A549 (cell line): Measurements from ENCODE around the gene HOXA11. TPM values are rescaled to one million over a fixed set of nuclear protein-coding genes. Genes with fewer than 3 reads are reported as not detected.

ENCODE experiments used
- ATAC-seq, 2 experiments: fragments of 200-7000 bp in 1 of 2; fragments of >200 bp in 1 of 2; cut with Nextera tagmentation in 1 of 2; cut with Tn5 transposase in 1 of 2; 3 replicates each; pipeline versions ENCODE4 v1.8.0 to v1.9.1; 2018 to 2020; ENCODE audit warnings: mild to moderate bottlenecking in 1 of 2, moderate library complexity in 1 of 2
- CTCF ChIA-PET: fragments of 300-600 bp; sonication (Branson Sonifier 250); formaldehyde crosslinking; extraction: SDS; loops from one replicate; lab custom pipeline; 2021; ENCODE audit warnings: antibody characterized with exemption, inconsistent platforms; lab: Yijun Ruan, JAX
- POLR2A ChIA-PET: fragments of 350-600 bp; formaldehyde crosslinking; extraction: SDS; loops from one replicate; lab custom pipeline; 2021; ENCODE audit warnings: antibody characterized with exemption, inconsistent platforms; lab: Yijun Ruan, JAX
- DNase-seq, 2 experiments: peaks; one replicate each; pipeline versions ENCODE4 v3.0.0 to v3.0.0-alpha.2; 2011 to 2016; ENCODE audit warnings: low read depth in 1 of 2, low spot score in 1 of 2
- FAIRE-seq: peaks from 2 replicates; lab custom pipeline; 2011; peaks lifted over from hg19 to GRCh38; lab: Jason Lieb, UNC
- H3K27ac ChIP-seq, 2 experiments: fragments of >200 bp; sonication (Bioruptor Twin); formaldehyde crosslinking; 3 replicates each; pipeline ENCODE4 v1.5.1; 2016 to 2017
- H3K4me1 ChIP-seq: fragments of >200 bp; sonication (Bioruptor Twin); formaldehyde crosslinking; 3 replicates; pipeline ENCODE4 v1.6.1; 2016
- H3K4me2 ChIP-seq: fragments of >200 bp; sonication (Bioruptor Twin); formaldehyde crosslinking; 3 replicates; pipeline ENCODE4 v1.6.1; 2016
- H3K4me3 ChIP-seq: fragments of >200 bp; sonication (Bioruptor Twin); formaldehyde crosslinking; 3 replicates; pipeline ENCODE4 v1.5.1; 2016
- H3K9me3 ChIP-seq: fragments of >200 bp; sonication (Bioruptor Twin); formaldehyde crosslinking; 3 replicates; pipeline ENCODE4 v1.6.1; 2016
- ATOH8 ChIP-seq: fragments of 250-450 bp; sonication (Bioruptor Pico); IDR thresholded peaks from 2 replicates; pipeline ENCODE4 v1.5.0; 2020; ENCODE audit warnings: low read depth, mild to moderate bottlenecking, moderate library complexity
- BCL3 ChIP-seq: fragments of >200 bp; sonication (Bioruptor Twin); formaldehyde crosslinking; IDR thresholded peaks from 3 replicates; pipeline ENCODE4 v1.6.1; 2016
- EHMT2 ChIP-seq: fragments of 200-600 bp; sonication (generic); IDR thresholded peaks from 2 replicates; pipeline ENCODE4 v1.6.1; 2016; ENCODE audit warnings: antibody characterized with exemption, low read depth, mild to moderate bottlenecking, moderate library complexity
- ESRRA ChIP-seq: fragments of 150-350 bp; IDR thresholded peaks from 2 replicates; pipeline ENCODE4 v1.6.1; 2014; ENCODE audit warnings: mild to moderate bottlenecking, low read length, borderline replicate concordance
- FOSB ChIP-seq: fragments of 250-450 bp; sonication (Bioruptor Pico); IDR thresholded peaks from 2 replicates; pipeline ENCODE4 v1.5.0; 2020; ENCODE audit warnings: mild to moderate bottlenecking, moderate library complexity
- FOSL2 ChIP-seq, 2 experiments: fragments of 450-650 bp in 1 of 2; fragments of >200 bp in 1 of 2; sonication (Bioruptor Twin) in 1 of 2; formaldehyde crosslinking; IDR thresholded peaks; 2 replicates each; pipeline versions ENCODE4 v1.5.0 to v1.6.1; 2016 to 2020; ENCODE audit warnings: mild to moderate bottlenecking in 1 of 2, moderate library complexity in 1 of 2
- FOXS1 ChIP-seq: fragments of 250-450 bp; sonication (Bioruptor Pico); IDR thresholded peaks from 2 replicates; pipeline ENCODE4 v1.5.0; 2020; ENCODE audit warnings: mild to moderate bottlenecking, moderate library complexity
- GATA3 ChIP-seq: IDR thresholded peaks from 2 replicates; pipeline ENCODE4 v1.6.1; 2012; ENCODE audit warnings: borderline replicate concordance
- HMGXB4 ChIP-seq: fragments of 250-450 bp; sonication (Bioruptor Pico); IDR thresholded peaks from 2 replicates; pipeline ENCODE4 v1.5.0; 2021; ENCODE audit warnings: mild to moderate bottlenecking, moderate library complexity, borderline replicate concordance
- JUNB ChIP-seq: fragments of >200 bp; sonication (Bioruptor Twin); formaldehyde crosslinking; IDR thresholded peaks from 2 replicates; pipeline ENCODE4 v1.6.1; 2016
- KDM1A ChIP-seq: fragments of 200-600 bp; sonication (generic); IDR thresholded peaks from 2 replicates; pipeline ENCODE4 v1.6.1; 2016; ENCODE audit warnings: low read depth, mild to moderate bottlenecking
- KDM5A ChIP-seq: fragments of 200-600 bp; sonication (generic); IDR thresholded peaks from 2 replicates; pipeline ENCODE4 v1.6.1; 2016; ENCODE audit warnings: antibody characterized with exemption, mild to moderate bottlenecking
- MAFK ChIP-seq: fragments of 450-650 bp; IDR thresholded peaks from 2 replicates; pipeline ENCODE4 v1.6.1; 2014; ENCODE audit not compliant: partially characterized antibody
- MAX ChIP-seq: IDR thresholded peaks from 2 replicates; pipeline ENCODE4 v1.6.1; 2012
- MAZ ChIP-seq: fragments of 150-350 bp; IDR thresholded peaks from 2 replicates; pipeline ENCODE4 v1.6.1; 2014; ENCODE audit warnings: antibody characterized with exemption, low read depth, low read length, borderline replicate concordance
- MYC ChIP-seq: IDR thresholded peaks from 2 replicates; pipeline ENCODE4 v1.6.1; 2012; ENCODE audit warnings: mild to moderate bottlenecking, inconsistent platforms, low read length, improper control_type of control experiment, borderline replicate concordance
- NR3C1 ChIP-seq: fragments of >200 bp; sonication (Bioruptor Twin); formaldehyde crosslinking; IDR thresholded peaks from 3 replicates; pipeline ENCODE4 v1.6.1; 2017
- PBX3 ChIP-seq: IDR thresholded peaks from 2 replicates; pipeline ENCODE4 v1.6.1; 2012
- PHF8 ChIP-seq: fragments of 200-600 bp; sonication (generic); IDR thresholded peaks from 2 replicates; pipeline ENCODE4 v1.6.1; 2016; ENCODE audit warnings: low read depth, mild to moderate bottlenecking, antibody characterized with exemption, moderate library complexity, borderline replicate concordance
- RAD21 ChIP-seq, 2 experiments: fragments of >200 bp in 1 of 2; sonication (Bioruptor Twin) in 1 of 2; formaldehyde crosslinking in 1 of 2; IDR thresholded peaks in 1 of 2; conservative IDR thresholded peaks in 1 of 2; 2 replicates in 1 of 2; 3 replicates in 1 of 2; pipeline ENCODE4 v1.6.1; 2012 to 2018; ENCODE audit warnings: inconsistent platforms in 1 of 2
- RCOR1 ChIP-seq: fragments of 150-350 bp; IDR thresholded peaks from 2 replicates; pipeline ENCODE4 v1.6.1; 2014; ENCODE audit warnings: antibody characterized with exemption, low read length, low read depth
- SMC3 ChIP-seq: fragments of >200 bp; sonication (Bioruptor Twin); formaldehyde crosslinking; IDR thresholded peaks from 3 replicates; pipeline ENCODE4 v1.6.1; 2018; ENCODE audit warnings: inconsistent platforms
- SREBF2 ChIP-seq: fragments of 450-650 bp; IDR thresholded peaks from 2 replicates; pipeline ENCODE4 v1.6.1; 2014; ENCODE audit warnings: mild to moderate bottlenecking, moderate library complexity
- TFCP2L1 ChIP-seq: fragments of 250-450 bp; sonication (Bioruptor Pico); IDR thresholded peaks from 2 replicates; pipeline ENCODE4 v1.5.0; 2021; ENCODE audit warnings: mild to moderate bottlenecking
- WGBS: methylation state at CpG from one replicate; pipeline ENCODE4 v1.1.6; 2017; ENCODE audit errors: missing lambda C conversion rate; 5-methylcytosine and 5-hydroxymethylcytosine counted together
- polyA plus RNA-seq, 4 experiments: library from polyadenylated mRNA; depleted of rRNA in 3 of 4; stranded (reverse); fragments of >200 nt; fragmentation: RNase III in 1 of 4; extraction: RNeasy Plus Mini Kit Qiagen cat#74134 plus additional on column Dnase treatment in 1 of 4; gene quantifications; 2 replicates in 3 of 4; 3 replicates in 1 of 4; pipeline ENCODE4 v1.2.3, GENCODE V29; 2011 to 2017

HOXA11 gene
- polyA plus RNA-seq, 2 of the 4 experiments (the other 2 are of a cell fraction), result 0.68 to 0.84 TPM

GRCh38 chr7:27168265-27168947 is 16.6 kb downstream of the HOXA11 start (continued):
- no peak for TF ChIP-seq ATOH8 (CRISPR knock-in tag)

- POLR2A ChIA-PET, result no interaction called here
- FAIRE-seq, result no peak
- H3K4me2 ChIP-seq, result no peak overlapping the region
These were observed 17.1 kb downstream of the HOXA11 start for GRCh38 chr7:27167916-27168264.

GRCh38 chr7:27166531-27167505 is 18.2 kb downstream of the HOXA11 start:
- no peak overlapping the region for H3K4me2 ChIP-seq
- FAIRE-seq (no peak), ATAC-seq (no peak), DNase-seq (no peak)
- H3K4me3 ChIP-seq, result no peak overlapping the region
- CTCF ChIA-PET, result interaction anchor here (0.7 to 7.0 kb wide), 7 partner anchors 10 to 1274 kb away, joined by 3 to 160 read pairs (median 3); partner anchors contain the start of genes HOXA5, HOXA6 and HOXA7
- POLR2A ChIA-PET, result no interaction called here
- no peak overlapping the region for H3K27ac ChIP-seq
- no peaks in the 10 kb centered on the region for H3K9me3 ChIP-seq
- 94% methylated on average over 50 of the region's 50 CpGs for WGBS
- peaks cover 4% of the 10 kb centered on the region; the same call in 1 of the 3 replicates for H3K4me1 ChIP-seq
- TF ChIP-seq FOSB (CRISPR knock-in tag) (no peak), KDM5A (no peak), SMC3 (no peak), NR3C1 (no peak), MAZ (no peak), KDM1A (no peak), GATA3 (no peak), HMGXB4 (CRISPR knock-in tag) (no peak), MYC (no peak), BCL3 (no peak), MAFK (no peak), FOXS1 (CRISPR knock-in tag) (no peak), SREBF2 (no peak)

More at GRCh38 chr7:27167916-27168264, 17.1 kb downstream of the HOXA11 start:
- 84% methylated on average over 4 of the region's 4 CpGs for WGBS
- peaks cover 4% of the 10 kb centered on the region; the same call in 1 of the 3 replicates for H3K4me1 ChIP-seq
- ATAC-seq, result no peak
- no peak overlapping the region for H3K4me3 ChIP-seq
- H3K27ac ChIP-seq, result no peak overlapping the region
- no peak for TF ChIP-seq MAZ
- TF ChIP-seq RAD21 (conservative IDR thresholded peaks at IDR 0.05 in 1 of 2, IDR thresholded peaks at IDR 0.05 in 1 of 2), result no peak
- no peak for TF ChIP-seq PBX3
- TF ChIP-seq TFCP2L1 (CRISPR knock-in tag), result no peak
- no peak for TF ChIP-seq JUNB
- TF ChIP-seq GATA3, result no peak
- no peak for TF ChIP-seq KDM5A
- no peak for TF ChIP-seq MAX
- no peak for TF ChIP-seq EHMT2
- TF ChIP-seq ESRRA, result no peak
- no peak for TF ChIP-seq PHF8
- TF ChIP-seq SREBF2, result no peak
- TF ChIP-seq RCOR1, result no peak
- TF ChIP-seq HMGXB4 (CRISPR knock-in tag), result no peak
- no peak for TF ChIP-seq FOSL2 (IDR thresholded peaks at IDR 0.05)
- TF ChIP-seq FOSL2 (CRISPR knock-in tag; IDR thresholded peaks at IDR 0.05), result no peak
- TF ChIP-seq, all 56 proteins: peak for 0
- no peaks in the 10 kb centered on the region for H3K9me3 ChIP-seq
- CTCF ChIA-PET, result interaction anchor here (0.5 to 4.5 kb wide), 5 partner anchors 9 to 638 kb away, joined by 3 to 33 read pairs (median 4); no protein-coding TSS in a partner anchor
- no peak for DNase-seq
